OCI-LY7 (cell line): ENCODE data around the gene HOOK2. TPM values are rescaled to one million over a fixed set of nuclear protein-coding genes. Genes with fewer than 3 reads are reported as not detected.
A peak's percentile ranks its signal among the peaks of the same experiment; 100 is the strongest.

Experiments used
- BruUV-seq: library from RNA; stranded (reverse); fragments of 400-500 nt; replicated peaks from 2 replicates; lab custom pipeline; 2021; lab: Mats Ljungman, UMichigan
- CTCF ChIA-PET: fragments of 300-600 bp; sonication (Branson Sonifier 250); formaldehyde crosslinking; loops from one replicate; lab custom pipeline; 2022; ENCODE audit warnings: antibody characterized with exemption; ENCODE audit not compliant: unreplicated experiment; lab: Charles Lee
- POLR2A ChIA-PET: fragments of 300-600 bp; sonication (Branson Sonifier 250); formaldehyde crosslinking; loops from one replicate; lab custom pipeline; 2022; ENCODE audit warnings: antibody characterized with exemption; lab: Charles Lee
- DNase-seq: peaks from one replicate; pipeline ENCODE4 v3.0.0-alpha.2; 2015; ENCODE audit warnings: low spot score
- H2AFZ ChIP-seq: fragments of 200-600 bp; sonication (generic), shearing (Covaris generic); 2 replicates; pipeline ENCODE4 v1.6.1; 2014; ENCODE audit warnings: mild to moderate bottlenecking, antibody characterized with exemption, low read length, moderate library complexity
- H3K27ac ChIP-seq: fragments of 200-600 bp; sonication (generic); 2 replicates; pipeline ENCODE4 v1.5.1; 2014; ENCODE audit warnings: mixed run types, low read depth, mild to moderate bottlenecking, moderate library complexity, low read length, inconsistent platforms; ENCODE audit not compliant: poor library complexity, severe bottlenecking
- H3K36me3 ChIP-seq: fragments of 200-600 bp; sonication (generic); 2 replicates; pipeline ENCODE4 v1.6.1; 2014; ENCODE audit warnings: mild to moderate bottlenecking, antibody characterized with exemption, low read length, moderate library complexity, mixed read lengths; ENCODE audit not compliant: insufficient read depth
- H3K4me1 ChIP-seq: fragments of 200-600 bp; sonication (generic); 2 replicates; pipeline ENCODE4 v1.5.1; 2014; ENCODE audit warnings: mild to moderate bottlenecking, low read length; ENCODE audit not compliant: insufficient read depth, poor library complexity, severe bottlenecking
- H3K4me2 ChIP-seq: fragments of 200-600 bp; sonication (generic); 2 replicates; pipeline ENCODE4 v1.6.1; 2014; ENCODE audit warnings: mild to moderate bottlenecking, low read length
- H3K4me3 ChIP-seq: fragments of 200-600 bp; sonication (generic); 2 replicates; pipeline ENCODE4 v1.5.1; 2014; ENCODE audit warnings: mild to moderate bottlenecking, low read depth, low read length; ENCODE audit not compliant: poor library complexity, severe bottlenecking
- H3K79me2 ChIP-seq: fragments of 200-600 bp; sonication (generic); 2 replicates; pipeline ENCODE4 v1.6.1; 2016; ENCODE audit warnings: low read depth, mild to moderate bottlenecking, low read length, moderate library complexity, mixed read lengths; ENCODE audit not compliant: insufficient read depth
- H3K9me2 ChIP-seq: fragments of 200-600 bp; sonication (generic); 2 replicates; pipeline ENCODE4 v1.6.1; 2016; ENCODE audit warnings: mild to moderate bottlenecking, low read length, mixed read lengths; ENCODE audit not compliant: insufficient read depth
- H3K9me3 ChIP-seq: fragments of 200-600 bp; sonication (generic); 2 replicates; pipeline ENCODE4 v1.6.1; 2014; ENCODE audit warnings: mild to moderate bottlenecking, mixed run types, low read length, mixed read lengths
- H4K20me1 ChIP-seq: fragments of 200-600 bp; sonication (generic); 2 replicates; pipeline ENCODE4 v1.6.1; 2014; ENCODE audit warnings: mild to moderate bottlenecking, antibody characterized with exemption, low read length, moderate library complexity, mixed read lengths; ENCODE audit not compliant: insufficient read depth
- EZH2phosphoT487 ChIP-seq: fragments of 200-600 bp; sonication (generic); IDR thresholded peaks from 2 replicates; pipeline ENCODE4 v1.6.1; 2018; ENCODE audit warnings: low read depth, borderline replicate concordance, mild to moderate bottlenecking, mixed run types, antibody characterized with exemption, low read length, moderate library complexity, mixed read lengths
- intact Hi-C: fragments of 100-400 bp; cut with micrococcal nuclease; formaldehyde crosslinking; loops from one replicate; pipeline ENCODE4 v1.10.0; 2022; ENCODE audit not compliant: unreplicated experiment
- total RNA-seq, 2 experiments: library from RNA; depleted of rRNA in 1 of 2; stranded (reverse); fragments of >200 nt in 1 of 2; shearing (Covaris generic) in 1 of 2; gene quantifications; 2 replicates each; pipeline ENCODE4 v1.2.3, GENCODE V29; 2014 to 2022
- TF ChIP-seq, protein P1 (sequence below): fragments of 200-600 bp; sonication (generic); conservative IDR thresholded peaks from 2 replicates; pipeline ENCODE4 v1.5.1; 2014; ENCODE audit warnings: mild to moderate bottlenecking, antibody characterized with exemption, low read length, moderate library complexity, mixed read lengths

HOOK2 gene
- total RNA-seq, 2 experiments from 2014 or later = 9.1 to 28.8 TPM

DNA sequence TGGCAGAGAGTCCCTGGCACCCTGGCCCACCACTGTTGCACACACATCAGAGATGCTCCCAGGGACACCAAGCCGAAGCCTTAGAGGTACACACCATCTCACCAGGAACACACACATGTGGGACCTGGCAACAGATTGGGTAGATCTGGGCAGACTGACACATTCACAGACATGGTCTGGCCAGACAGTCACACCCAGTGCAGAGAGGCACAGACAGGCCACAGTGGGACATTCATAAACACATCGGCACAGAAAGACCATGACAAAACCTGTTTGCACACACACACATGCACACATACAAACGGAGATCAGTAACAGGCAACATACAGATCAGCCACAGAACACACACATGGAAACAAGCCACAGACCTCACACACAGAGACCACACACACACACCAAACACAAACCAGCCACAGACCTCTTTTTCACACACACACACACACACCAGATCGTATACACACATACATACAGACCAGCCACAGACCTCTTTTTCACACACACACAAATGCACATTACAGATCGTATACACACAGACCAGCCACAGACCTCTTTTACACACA, 9.6 kb upstream of the HOOK2 start:
- ChIA-PET CTCF (no interaction called here), POLR2A (no interaction called here)
- Histone ChIP-seq H2AFZ (peak overlapping the region; percentile 47; the same call in 1 of the 2 replicates), H3K4me2 (no peak overlapping the region; the same call in 1 of the 2 replicates), H4K20me1 (no peaks in the 10 kb centered on the region), H3K9me3 (no peaks in the 10 kb centered on the region), H3K79me2 (no peaks in the 10 kb centered on the region), H3K4me3 (no peak overlapping the region), H3K27ac (peak overlapping the region; percentile 27), H3K36me3 (no peaks in the 10 kb centered on the region), H3K4me1 (peaks cover 71% of the 10 kb centered on the region), H3K9me2 (no peaks in the 10 kb centered on the region)
- no TSS peak for BruUV-seq
- TF ChIP-seq EZH2phosphoT487 = no peak
- TF ChIP-seq, protein P1, sequence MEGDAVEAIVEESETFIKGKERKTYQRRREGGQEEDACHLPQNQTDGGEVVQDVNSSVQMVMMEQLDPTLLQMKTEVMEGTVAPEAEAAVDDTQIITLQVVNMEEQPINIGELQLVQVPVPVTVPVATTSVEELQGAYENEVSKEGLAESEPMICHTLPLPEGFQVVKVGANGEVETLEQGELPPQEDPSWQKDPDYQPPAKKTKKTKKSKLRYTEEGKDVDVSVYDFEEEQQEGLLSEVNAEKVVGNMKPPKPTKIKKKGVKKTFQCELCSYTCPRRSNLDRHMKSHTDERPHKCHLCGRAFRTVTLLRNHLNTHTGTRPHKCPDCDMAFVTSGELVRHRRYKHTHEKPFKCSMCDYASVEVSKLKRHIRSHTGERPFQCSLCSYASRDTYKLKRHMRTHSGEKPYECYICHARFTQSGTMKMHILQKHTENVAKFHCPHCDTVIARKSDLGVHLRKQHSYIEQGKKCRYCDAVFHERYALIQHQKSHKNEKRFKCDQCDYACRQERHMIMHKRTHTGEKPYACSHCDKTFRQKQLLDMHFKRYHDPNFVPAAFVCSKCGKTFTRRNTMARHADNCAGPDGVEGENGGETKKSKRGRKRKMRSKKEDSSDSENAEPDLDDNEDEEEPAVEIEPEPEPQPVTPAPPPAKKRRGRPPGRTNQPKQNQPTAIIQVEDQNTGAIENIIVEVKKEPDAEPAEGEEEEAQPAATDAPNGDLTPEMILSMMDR = no peak
- intact Hi-C loops = no loop called here
- no peak for DNase-seq

DNA sequence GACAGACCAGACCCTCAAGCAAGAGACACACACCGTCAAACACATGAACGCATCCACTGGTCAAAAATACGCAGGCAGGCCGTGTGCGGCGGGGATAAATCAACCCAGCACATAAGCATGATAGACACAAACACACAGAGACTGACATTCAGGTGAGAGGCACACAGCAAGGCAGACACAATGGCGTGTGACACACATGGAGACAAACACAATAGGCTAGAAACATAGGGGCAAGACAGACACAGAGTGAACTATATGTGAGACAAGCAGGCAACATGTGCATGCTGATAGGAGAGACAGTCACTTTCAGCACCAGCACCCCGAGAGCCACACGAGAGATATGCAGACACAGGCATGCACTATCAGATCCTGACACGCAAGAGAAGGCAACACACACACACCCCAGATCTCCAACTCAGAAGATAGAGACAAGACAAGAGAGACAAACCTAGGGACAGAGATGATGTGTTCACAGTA, 9.1 kb upstream of the HOOK2 start:
- Histone ChIP-seq H2AFZ (peak overlapping the region; percentile 47; the same call in 1 of the 2 replicates), H3K4me2 (peak overlapping the region; percentile 67), H4K20me1 (no peaks in the 10 kb centered on the region), H3K27ac (peak overlapping the region; percentile 27), H3K9me2 (no peaks in the 10 kb centered on the region), H3K36me3 (no peaks in the 10 kb centered on the region), H3K4me1 (peaks cover 67% of the 10 kb centered on the region), H3K9me3 (no peaks in the 10 kb centered on the region), H3K4me3 (no peak overlapping the region), H3K79me2 (no peaks in the 10 kb centered on the region)
- TF ChIP-seq, protein P1 = no peak
- no peak for TF ChIP-seq EZH2phosphoT487
- intact Hi-C loops = no loop called here
- POLR2A ChIA-PET = no interaction called here
- CTCF ChIA-PET = no interaction called here
- no TSS peak for BruUV-seq
- DNase-seq = peak; percentile 14

- H3K27ac ChIP-seq = peak overlapping the region; percentile 27
- no peak for DNase-seq
- TF ChIP-seq EZH2phosphoT487 = no peak
- TF ChIP-seq, protein P1 = no peak
- BruUV-seq = no TSS peak
- peak overlapping the region; percentile 47; the same call in 1 of the 2 replicates for H2AFZ ChIP-seq
- H3K4me2 ChIP-seq = peak overlapping the region; percentile 67
- H3K36me3 ChIP-seq = no peaks in the 10 kb centered on the region
- no peaks in the 10 kb centered on the region for H3K79me2 ChIP-seq
- H3K4me3 ChIP-seq = peak overlapping the region; percentile 62
- CTCF ChIA-PET = interaction anchor here (1.0 kb wide), 1 partner anchor 9 kb away, joined by 3 read pairs; no protein-coding TSS in a partner anchor
- H3K4me1 ChIP-seq = peaks cover 67% of the 10 kb centered on the region
- POLR2A ChIA-PET = interaction anchor here (0.7 kb wide), 1 partner anchor 9 kb away, joined by 4 read pairs; no protein-coding TSS in a partner anchor
- H3K9me3 ChIP-seq = no peaks in the 10 kb centered on the region
- H3K9me2 ChIP-seq = no peaks in the 10 kb centered on the region
- intact Hi-C loops = no loop called here
- no peaks in the 10 kb centered on the region for H4K20me1 ChIP-seq
These were observed 8.6 kb upstream of the HOOK2 start for GRCh38 chr19:12783849-12784393.
